GM10248 (cell line): Measurements from ENCODE around the gene TRIM9.

Experiments
- CTCF ChIA-PET: fragments of 300-600 bp; sonication (Branson Sonifier 250); formaldehyde crosslinking; extraction: SDS; loops from one replicate; lab custom pipeline; 2021; ENCODE audit warnings: antibody characterized with exemption; lab: Yijun Ruan, JAX
- POLR2A ChIA-PET: fragments of 350-650 bp; sonication (Branson Sonifier 250); formaldehyde crosslinking; extraction: SDS; loops from one replicate; lab custom pipeline; 2020; ENCODE audit warnings: antibody characterized with exemption; lab: Yijun Ruan, JAX
- DNase-seq: peaks from one replicate; pipeline ENCODE4 v3.0.0; 2012; ENCODE audit errors: extremely low spot score
- TF ChIP-seq, protein P1 (sequence below): IDR thresholded peaks from 2 replicates; pipeline ENCODE4 v1.5.1; 2012; ENCODE audit warnings: mild to moderate bottlenecking, low read depth; ENCODE audit errors: extremely low read depth, missing control alignments, control extremely low read depth

Gene TRIM9

GRCh38 chr14:50985859-50986331 lies 109.0 kb downstream of the TRIM9 start:
- POLR2A ChIA-PET = no interaction called here
- TF ChIP-seq, protein P1, sequence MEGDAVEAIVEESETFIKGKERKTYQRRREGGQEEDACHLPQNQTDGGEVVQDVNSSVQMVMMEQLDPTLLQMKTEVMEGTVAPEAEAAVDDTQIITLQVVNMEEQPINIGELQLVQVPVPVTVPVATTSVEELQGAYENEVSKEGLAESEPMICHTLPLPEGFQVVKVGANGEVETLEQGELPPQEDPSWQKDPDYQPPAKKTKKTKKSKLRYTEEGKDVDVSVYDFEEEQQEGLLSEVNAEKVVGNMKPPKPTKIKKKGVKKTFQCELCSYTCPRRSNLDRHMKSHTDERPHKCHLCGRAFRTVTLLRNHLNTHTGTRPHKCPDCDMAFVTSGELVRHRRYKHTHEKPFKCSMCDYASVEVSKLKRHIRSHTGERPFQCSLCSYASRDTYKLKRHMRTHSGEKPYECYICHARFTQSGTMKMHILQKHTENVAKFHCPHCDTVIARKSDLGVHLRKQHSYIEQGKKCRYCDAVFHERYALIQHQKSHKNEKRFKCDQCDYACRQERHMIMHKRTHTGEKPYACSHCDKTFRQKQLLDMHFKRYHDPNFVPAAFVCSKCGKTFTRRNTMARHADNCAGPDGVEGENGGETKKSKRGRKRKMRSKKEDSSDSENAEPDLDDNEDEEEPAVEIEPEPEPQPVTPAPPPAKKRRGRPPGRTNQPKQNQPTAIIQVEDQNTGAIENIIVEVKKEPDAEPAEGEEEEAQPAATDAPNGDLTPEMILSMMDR = no peak
- CTCF ChIA-PET = interaction anchor here (1.8 kb wide), 1 partner anchor 9 kb away, joined by 6 read pairs; no protein-coding TSS in a partner anchor
- no peak for DNase-seq

DNA sequence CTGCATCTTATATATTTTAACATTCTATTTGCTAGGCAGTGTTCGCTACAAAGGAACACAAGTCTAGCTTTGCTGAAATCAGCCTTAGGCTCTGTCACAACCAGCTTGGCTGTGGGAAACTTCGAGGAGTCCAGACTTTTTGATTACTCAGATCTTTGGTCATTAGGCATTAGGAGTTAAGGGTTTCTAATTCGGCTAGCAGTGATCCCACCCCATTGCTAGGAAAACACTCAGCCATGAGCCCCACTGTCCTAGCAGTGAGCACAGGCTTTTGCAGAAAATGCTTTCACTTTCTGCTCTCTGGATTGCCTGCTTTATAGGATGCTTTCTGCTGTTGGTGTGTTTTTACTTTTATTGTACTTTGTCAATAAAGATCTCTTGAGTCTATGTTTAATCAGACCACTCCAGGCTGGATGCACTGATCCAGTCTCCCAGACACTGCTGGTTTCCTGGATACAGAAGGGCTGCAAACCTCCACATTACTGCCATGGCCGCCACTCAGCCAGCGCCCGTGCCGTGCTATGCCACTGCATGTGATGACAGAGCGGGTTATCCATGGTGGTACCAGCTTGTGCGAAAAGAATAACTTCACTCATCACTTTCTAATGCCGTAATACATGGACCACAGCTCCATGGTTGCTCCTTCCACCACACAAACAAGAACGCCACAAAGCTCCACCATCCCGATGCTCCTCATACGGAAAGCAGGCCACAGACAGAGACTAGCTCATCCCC lies 109.6 kb downstream of the TRIM9 start:
- TF ChIP-seq, protein P1 = no peak
- POLR2A ChIA-PET = no interaction called here
- no peak for DNase-seq
- CTCF ChIA-PET = interaction anchor here (1.8 kb wide), 1 partner anchor 9 kb away, joined by 6 read pairs; no protein-coding TSS in a partner anchor

- no peak for DNase-seq
- CTCF ChIA-PET = interaction anchor here (1.8 kb wide), 1 partner anchor 7 kb away, joined by 6 read pairs; no protein-coding TSS in a partner anchor
- POLR2A ChIA-PET = interaction anchor here (0.6 kb wide), 1 partner anchor 13 kb away, joined by 3 read pairs; no protein-coding TSS in a partner anchor
- TF ChIP-seq, protein P1 = no peak
Measured at GRCh38 chr14:50984036-50984710, 110.7 kb downstream of the TRIM9 start.

DNA sequence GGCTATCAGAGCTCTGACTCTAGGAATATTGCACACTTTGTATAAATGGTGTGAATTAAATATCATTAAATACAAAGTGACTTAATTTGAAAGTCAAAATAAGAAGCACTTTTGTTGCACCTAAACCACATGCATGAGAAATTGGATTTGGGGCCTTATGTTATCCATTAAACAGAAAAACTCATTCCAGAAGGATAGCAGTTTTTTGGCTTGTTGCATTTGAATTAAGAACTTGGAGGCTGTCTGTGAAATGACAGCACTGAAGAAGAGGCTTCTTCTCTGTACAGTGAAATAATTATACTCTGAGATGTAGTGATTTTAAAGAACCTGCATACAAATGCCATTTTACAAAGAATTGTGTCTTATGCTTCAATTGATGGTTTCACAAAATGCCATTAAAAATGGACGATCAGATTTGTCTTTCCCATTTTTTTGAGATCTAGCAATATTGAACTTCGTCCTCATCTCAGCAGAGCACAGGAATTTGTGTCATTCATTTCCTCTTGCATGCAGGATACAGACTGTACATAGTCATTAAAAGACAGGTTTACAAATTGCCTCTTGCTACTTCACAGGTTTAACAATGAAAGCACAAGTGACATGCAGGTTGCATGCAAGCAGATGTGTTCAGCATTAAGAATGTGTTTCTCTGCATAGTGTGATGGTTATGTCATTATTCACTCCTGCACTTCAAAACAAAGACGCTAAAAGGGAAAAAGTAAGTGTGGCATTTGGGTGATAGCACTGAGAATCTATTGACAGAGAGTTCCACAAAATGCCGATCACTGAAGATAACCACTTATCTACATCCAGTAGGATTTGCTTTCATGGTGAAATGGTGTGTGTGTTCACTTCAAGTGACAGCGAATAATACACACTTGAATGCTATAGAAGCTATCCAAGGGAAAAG lies 114.7 kb downstream of the TRIM9 start:
- ChIA-PET CTCF (interaction anchor here (1.8 kb wide), 1 partner anchor 10 kb away, joined by 6 read pairs; no protein-coding TSS in a partner anchor), POLR2A (no interaction called here)
- TF ChIP-seq, protein P1 = no peak
- DNase-seq = no peak

GRCh38 chr14:50978888-50979287 lies 116.0 kb downstream of the TRIM9 start:
- ChIA-PET POLR2A (no interaction called here), CTCF (interaction anchor here (0.9 to 1.8 kb wide), 2 partner anchors 9 to 17 kb away, joined by 3 to 6 read pairs; no protein-coding TSS in a partner anchor)
- peak; percentile 31 for DNase-seq
- TF ChIP-seq, protein P1 = no peak

GRCh38 chr14:50978529-50978871 lies 116.4 kb downstream of the TRIM9 start:
- TF ChIP-seq, protein P1 = no peak
- no peak for DNase-seq
- ChIA-PET POLR2A (no interaction called here), CTCF (interaction anchor here (0.9 to 1.8 kb wide), 2 partner anchors 8 to 16 kb away, joined by 3 to 6 read pairs; no protein-coding TSS in a partner anchor)
